GM18870 (cell line): Measurements from ENCODE around the gene FAM53B.

ENCODE experiments used
- ATAC-seq: cut with Tn5 transposase; IDR thresholded peaks from one replicate; pipeline ENCODE4 v1.9.1; 2021; ENCODE audit warnings: moderate library complexity; ENCODE audit not compliant: unreplicated experiment

The FAM53B gene

DNA sequence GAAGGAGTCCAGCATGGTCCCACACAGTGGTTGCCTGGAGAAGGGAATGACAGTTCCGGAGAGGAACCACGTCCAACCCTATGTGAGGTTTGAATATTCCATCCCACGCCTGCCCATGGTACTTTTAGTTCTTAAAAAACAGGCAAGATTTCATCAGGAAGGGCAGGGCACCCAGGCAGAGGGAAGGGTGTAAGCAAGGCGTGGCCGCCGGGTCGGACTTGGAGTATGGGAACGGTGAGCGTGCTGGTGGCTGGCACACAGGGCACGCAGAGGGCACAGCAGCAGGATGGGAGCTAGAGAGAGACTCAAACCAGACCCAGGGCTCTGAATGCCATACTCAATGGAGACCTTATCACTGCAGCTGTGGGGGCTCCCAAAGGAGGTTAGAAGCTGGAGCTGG, 34.3 kb downstream of the FAM53B start:
- ATAC-seq, result no peak

DNA sequence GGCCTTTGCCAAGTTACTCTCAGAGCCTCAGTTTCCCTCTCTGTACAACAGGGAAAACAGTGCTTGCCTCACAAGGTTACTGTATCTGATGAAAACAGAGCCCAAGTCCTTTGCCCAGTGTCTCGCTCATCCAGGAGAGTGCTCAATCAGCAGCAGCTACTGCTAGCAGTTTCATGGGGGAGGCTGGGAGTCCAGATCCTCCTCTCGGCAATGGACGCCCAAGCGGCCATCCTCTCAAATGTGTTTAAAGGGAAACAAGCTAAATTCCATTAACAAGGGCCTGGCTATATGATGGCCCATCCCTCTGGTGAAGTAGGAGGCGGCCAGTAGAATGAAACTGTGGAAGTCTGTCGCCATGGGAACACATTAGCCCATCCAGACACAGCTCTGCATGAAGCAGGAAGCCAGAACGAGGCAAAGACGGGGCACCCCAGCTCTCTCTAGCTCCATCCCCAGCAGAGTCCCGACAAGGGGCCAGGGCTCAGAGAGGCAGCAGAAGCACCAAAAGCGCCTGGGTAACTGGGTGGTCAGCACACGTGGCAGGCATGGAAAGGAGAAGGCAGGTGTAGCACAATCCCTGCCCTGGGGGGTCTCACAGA, 35.2 kb downstream of the FAM53B start:
- ATAC-seq, result no peak

DNA sequence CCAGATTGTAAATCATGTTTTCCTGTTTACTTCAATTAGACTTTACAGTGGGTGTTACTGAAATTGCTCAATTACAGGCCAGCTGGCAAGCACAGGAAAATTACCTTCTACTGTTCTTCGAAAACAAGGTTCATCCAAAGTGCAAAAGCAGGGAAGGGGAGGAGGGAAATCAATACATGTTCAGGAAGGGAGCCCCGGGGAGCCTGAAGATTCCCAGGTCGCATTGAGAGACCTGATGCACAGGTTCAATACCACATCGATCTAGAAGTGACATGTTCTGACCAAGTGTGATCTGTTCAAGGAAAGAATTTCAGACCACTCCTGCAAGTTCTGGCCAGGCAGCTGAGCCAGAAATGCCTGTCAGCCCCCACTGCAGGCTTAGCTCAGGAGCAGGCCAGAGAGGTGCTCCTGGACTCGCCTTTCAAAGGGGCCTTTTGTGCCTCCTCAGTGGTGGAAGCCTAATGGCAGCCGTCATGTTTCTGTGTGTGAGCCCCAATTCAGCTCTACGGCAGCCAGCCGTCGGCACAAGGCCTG, 35.9 kb downstream of the FAM53B start:
- ATAC-seq, result no peak

DNA sequence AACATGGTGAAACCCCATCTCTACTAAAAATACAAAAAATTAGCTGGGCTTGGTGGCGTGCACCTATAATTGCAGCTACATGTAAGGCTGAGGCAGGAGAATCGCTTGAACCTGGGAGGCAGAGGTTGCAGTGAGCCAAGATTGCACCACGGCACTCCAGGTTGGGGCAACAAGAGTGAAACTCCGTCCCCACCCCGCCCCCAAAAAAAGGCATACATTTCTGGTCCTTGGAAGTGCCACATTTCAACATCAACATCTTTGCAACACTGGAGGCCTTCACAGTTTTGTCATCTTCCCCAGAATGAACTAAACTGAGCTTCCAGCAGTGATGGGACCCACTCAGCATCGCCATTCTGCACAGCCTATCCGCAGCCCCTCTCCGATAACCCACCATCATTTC, 36.6 kb downstream of the FAM53B start:
- ATAC-seq, result no peak

DNA sequence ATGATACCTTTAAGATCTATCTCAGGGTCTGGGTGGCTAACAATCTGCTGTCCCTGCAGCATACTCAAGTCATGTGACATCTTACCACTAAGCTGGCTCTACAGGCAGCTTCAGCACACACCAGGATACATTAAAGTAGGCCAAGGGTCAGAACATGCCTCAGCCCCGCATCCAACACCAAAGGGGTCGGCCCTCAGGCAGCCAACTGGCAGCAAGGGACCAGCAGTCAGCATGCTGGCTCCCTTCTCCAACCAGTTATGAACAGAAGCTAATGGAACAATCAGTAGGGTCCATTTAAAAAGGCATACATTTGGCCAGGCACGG, 37.1 kb downstream of the FAM53B start:
- ATAC-seq, result no peak

DNA sequence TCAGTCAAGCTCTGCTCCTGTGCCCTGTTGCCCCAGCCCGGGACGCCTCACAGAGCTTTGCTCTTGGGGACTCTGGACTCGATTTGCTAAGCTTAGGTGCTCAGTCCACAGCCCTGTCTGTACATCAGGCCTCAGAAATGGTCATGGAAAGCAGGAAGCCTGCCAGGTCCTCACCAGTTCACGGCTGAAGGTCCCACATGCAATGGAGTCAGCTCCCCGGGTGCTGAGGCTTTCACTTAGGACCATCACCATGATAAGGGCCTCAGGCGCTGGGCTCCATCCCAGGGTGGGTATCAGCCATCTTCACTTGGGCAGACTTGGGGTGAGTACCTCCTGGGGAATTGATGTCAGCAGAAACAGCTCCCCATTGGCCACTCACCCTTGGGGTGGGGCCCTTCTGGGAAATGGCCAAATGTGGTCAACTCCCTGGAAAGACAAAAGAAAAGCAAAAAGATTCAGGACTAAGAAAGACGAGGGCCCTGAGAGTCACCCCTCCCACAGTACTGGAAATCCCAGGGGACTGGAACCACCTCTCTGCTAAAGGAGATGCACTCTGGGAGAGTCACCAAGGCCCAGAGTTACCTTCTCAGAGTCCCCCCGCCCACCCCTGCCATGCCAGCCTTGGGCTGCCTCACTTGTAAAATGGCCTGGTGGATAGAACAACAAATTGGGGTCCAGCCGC, 37.6 kb downstream of the FAM53B start:
- no peak for ATAC-seq

DNA sequence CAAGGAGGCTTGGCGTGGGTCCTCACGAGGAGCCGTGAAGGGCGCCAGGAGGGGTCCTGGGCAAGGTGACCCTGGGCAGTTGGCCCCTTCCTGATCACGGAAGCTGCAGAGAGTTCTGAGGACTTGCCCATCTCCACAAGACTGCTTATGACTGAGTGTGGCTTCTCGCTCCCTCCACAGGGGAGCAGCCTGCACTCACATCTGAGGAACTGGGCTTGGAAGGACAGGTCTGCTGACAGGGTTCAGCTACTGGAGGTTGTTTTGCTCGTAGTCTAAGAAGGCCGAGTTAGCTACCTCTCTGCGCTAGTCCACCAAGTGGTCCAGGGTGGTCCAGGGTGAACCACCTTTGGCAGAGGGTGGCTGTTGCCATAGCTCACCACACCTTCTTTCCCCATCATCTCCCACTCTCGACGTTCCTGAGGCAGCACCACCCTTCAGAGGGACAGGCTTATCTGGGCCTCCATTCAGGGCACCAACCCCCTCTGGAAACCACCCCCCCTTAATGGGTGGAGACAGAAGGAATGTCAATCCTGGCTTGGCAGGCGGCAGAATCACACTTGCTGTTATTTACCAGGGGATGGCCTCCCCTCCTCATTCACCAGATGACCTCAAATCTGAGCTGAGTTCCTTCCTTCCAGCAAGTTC, 38.2 kb downstream of the FAM53B start:
- ATAC-seq, result no peak

DNA sequence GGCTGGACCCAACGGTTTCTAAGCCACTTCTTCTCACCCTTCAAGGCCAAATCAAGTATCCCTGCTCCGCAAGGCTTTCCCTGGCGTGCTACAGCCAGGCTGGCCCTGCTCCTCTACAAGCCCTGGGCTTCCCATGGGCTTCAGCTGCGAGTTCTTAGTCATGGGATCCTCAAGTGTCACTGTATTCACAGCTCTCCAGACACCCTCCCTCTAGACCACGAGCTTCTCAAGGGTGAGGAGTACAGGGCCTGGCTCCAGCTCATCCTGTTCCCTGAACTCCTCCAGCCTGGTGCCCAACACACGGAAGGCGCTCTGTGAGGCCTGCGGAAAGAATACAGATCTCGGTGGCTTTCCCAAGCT, 38.8 kb downstream of the FAM53B start:
- ATAC-seq, result no peak

DNA sequence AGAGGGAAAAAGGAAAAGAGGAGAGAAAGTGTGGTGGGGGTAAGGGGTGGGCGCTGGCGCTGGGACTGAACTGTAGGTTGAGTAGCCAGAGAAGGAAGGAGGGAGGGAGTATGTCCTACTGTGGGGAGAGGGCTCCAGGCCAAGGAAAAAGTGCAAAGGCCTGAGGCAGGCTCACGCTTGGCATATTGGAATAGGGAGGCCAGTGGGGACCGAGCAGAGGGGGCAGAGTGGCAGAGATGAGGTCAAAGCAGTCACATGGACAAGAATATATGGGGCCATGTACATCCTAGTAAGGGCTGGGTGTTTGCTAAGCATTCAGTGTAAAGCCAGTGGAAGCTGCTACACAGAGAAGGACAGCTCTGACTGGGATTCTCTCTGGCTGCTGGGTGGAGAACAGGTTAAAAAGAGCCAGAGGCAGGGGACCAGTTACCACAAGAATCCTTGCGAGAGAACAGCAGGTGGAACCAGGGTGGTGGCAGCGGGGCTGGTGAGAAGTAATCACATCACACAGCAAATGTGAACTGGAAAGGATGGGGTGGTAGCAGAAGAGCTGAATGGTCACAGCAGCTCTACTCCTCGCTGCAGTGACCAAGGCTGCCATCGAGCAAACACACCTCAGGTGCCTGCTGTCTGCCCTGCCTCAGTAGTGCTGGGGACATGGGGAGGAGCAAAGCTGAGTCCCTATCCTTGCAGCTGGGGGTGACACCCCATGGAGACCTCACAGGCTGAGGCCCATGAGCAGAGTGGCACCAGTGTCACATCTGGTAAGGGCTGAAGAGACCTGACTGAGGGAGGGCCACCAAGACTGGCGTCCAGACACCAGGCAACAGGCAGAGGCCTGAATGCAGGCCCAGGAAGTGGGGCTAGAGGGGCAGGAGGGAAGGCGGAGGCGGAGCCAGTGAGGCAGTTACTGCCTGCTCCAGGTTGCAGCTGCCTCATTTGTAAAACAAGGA, 39.5 kb downstream of the FAM53B start:
- ATAC-seq, result no peak

DNA sequence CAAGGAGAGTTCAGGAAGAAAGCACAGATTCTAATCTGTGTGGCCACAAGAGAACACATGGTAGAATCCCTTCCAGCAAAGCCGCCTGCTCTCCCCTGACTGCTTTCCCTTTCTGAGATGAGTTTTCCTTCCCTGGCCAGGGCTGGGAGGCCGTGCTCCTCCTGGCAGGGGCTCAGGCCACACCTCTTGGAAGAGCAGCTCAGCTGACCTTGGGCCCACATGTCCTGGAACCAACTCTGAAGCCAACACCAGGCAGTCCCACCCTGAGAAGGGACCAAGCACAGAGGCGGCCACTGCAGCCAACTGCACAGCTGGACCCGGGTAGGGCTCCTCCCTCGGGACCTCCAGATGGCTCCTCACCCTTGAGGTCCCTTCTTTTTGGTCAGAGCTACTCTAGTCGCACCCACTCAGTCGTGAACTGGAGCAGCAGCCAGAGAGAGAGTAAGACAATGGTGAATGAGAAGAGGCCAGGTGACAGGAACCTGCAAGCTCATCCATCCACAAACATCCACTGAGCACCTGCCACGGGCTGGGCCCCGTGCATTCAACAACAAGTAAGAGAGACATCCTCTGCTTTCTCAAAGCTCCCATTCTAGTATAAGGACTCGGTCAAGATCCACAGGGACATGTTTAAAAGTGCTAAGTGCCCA, 40.3 kb downstream of the FAM53B start:
- no peak for ATAC-seq

DNA sequence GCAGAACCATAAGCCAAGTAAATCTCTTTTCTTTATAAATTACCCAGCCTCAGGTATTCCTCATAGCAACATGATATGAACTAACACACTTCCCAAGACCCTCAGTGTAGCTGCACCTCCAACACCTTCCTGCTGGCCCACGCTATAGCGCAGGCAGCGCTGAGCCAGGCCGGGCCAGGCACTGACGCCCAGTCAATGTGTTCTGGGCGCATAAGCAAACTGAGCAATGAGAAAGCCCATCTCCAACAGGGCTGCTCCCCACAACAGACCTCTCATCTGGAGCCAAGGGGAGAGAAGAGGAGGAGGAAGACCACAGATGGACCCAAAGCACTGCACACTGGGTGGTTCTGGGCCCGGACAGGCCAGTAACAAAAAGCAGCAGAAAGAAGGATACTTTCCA, 40.8 kb downstream of the FAM53B start:
- ATAC-seq, result no peak

DNA sequence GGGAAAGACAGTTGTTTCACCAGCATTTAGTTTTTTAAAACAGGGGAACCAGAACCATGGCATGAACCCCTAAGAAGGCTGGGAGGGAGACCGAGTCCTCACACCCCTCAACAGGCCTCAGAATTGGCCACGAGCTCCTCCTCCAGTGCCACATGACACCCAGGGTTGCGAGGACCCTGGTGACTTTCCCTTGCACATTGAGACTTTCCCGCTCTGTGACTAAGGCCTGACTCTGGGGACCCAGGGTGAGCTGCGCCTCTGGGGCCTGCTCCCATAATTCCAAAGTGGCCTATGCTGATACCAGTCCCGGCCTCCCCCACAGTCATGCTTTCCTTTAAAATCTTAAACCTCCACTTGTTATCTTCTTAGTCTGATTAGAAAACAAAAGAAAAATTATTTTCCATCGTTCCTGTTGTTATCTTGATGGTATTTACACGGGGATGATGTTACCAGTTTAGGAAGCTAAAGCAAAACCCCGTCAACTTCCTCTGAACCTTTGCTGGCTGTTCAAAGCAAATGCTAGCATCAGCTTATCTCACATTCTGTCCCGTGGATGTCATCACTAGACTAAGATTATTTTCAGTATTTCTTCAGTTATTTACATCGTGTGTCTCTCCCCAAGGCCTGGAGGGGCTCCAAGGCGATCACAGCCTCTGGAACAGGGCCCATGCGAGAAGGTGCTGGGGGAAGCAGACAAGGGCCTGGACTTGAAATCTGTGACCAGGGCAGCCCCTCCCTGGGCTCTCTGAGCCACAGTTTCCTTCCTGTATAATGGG, 42.1 kb downstream of the FAM53B start:
- ATAC-seq, result no peak

DNA sequence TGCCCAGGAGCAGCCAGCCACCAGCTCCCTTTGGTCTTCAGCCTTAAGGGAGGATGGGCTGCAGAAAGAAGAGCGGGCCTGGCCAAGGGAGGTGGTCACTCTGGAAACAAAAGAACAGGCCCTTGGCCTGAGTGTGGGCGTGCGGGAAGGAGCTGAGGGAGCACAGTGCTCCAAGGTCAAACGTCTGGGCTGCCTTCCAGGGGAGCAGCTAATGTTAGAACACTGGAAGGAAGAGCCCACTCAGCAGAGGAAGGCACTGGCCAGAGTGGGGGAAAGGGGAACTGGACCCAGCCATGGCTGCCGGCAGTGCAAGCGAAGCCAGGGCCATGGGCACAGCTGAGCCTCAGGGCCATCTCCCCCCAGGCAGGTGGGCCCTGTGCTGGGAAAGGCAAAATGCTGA, 42.7 kb downstream of the FAM53B start:
- ATAC-seq, result no peak

DNA sequence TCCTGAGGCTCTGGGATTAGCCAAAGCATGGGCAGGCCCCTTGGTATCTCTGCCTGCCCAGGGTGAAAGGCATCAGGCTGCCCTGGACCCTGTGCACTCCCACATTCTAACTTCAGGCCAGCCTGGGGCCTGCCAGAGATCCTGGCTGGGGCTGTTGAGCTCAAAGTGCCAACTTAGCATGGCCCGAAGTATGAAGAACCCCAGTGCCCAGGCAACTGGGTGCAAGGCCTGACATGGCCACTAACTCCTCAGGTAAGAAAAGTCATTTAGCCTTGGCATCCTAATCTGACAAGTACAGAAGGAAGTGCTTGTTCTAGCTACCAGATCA, 43.2 kb downstream of the FAM53B start:
- no peak for ATAC-seq

DNA sequence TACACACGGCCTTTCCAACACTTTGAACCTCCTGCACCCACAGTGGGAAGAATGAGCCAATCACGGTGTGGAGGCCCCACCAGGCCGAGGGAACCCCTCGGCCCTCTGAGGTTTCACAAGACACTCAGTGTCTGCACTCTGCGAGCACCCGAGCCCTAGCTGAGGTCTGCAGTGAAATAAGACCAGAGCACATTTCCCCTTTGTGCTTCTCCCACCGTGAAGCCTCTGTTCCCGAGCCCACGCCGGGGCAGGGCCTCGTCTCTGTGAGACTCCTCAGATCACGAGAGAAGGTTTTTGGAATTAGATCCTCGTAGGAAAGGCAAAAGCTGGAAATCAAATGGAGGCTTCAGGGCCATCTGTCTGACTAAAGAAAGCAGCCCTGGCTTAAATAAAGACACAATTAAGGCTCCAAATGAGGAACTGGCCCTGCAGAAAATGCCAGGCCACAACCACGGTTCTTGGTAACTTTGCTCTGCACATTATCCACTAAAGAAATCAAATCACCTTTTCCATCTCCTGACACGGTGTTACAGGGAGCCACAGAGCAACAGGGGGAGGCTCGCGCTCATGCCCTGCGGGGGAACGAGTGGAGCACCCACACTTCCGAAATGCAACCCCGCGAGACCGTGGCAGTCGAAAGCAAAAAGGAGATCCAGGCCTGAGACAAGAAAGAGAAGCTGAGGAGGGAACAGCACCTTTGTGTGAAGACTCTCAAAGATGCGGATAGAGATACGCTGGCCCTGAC, 43.7 kb downstream of the FAM53B start:
- ATAC-seq, result no peak

DNA sequence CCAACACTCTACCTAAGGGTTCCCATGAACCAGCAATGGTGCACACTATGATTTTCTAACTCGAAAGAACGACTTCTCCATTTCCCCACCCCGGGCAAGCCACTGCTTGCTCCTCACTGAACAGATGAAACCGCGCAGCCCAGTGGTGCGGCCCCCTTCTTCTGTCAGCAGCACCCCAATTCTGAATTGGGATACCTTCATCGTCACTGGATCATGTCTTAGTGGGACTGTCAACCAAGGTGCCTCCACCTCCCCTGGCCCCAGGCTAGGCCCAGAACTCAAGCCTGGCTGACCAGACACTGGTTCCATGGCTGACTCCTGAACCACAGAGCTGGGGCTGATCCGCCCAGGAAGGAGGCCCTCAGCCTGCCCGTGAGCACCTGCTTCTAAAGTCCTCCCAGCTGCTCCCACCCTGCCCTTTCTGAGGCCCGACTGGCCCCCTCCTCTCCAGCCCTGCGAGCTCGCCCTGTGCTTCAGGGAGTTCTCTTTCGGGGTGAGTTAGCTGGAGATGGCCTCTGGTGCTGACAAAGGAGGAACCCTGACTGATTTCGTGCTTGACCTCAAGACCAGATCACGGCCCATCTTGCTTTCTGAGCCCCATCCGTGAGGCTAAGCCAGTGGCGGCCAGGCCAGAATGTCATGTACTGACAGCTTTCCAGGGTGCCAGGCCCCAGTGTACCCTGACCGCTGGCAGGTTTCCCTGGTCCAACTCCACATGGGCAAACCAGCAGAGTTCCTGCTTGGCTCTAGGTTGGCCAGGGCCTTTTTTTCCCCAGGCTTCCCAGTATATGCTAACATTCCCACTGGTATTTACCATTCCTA, 44.5 kb downstream of the FAM53B start:
- ATAC-seq, result no peak

DNA sequence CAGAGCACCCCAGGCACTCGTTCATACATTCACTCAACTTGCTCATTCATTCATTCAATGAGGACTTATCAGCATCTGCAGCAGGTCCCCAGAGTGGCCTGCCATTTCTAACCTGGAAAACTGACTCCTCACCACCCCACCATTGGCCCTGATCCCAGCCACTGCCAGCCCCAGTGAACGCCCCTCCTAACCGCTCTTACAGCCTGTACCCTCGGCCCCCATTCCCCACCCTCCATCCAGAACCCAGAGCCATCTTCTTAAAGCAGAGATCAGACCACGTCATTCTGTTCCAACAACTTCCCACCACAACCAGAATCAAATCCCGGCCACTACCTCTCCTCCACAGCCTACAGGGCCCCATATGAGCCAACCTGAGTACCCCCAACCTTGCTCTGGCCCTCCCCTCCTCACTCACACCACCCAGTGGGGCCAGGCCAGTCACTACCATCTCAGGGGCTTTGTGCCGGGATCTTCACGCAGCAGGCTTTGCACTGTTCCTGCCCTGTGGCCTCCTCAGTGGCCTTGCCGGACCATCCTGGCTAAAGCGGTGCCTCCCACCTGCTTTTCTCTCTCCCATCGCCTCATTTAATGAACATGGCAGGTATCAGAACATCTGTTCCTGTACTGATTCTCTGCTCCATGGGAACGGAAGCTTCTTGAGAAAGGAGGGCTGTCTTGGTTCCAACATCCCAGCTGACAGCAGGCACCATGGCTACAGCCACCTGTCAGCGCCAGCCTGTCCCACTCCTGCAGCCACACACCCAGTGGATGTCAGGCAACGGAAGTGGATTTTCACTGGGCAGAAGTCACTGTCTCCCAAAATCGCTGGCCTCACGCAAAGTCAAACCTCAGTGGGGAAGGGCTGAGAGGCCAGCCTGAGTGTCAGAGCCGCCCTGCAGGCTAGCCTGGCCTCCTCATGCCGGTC, 45.4 kb downstream of the FAM53B start:
- no peak for ATAC-seq
